Neuronal stem cell (in vitro differentiated cells): Measurements from ENCODE around the gene SLC35E1.

Experiments used
- DNase-seq: peaks from one replicate; pipeline ENCODE4 v3.0.0-alpha.2; 2013; ENCODE audit warnings: low spot score
- H2AFZ ChIP-seq: one replicate; pipeline ENCODE4 v1.6.1; 2013; ENCODE audit warnings: mild to moderate bottlenecking, low read length, inconsistent platforms
- H2AK5ac ChIP-seq: 2 replicates; pipeline ENCODE4 v1.6.1; 2013; ENCODE audit warnings: low read depth, mild to moderate bottlenecking, inconsistent platforms, low read length, moderate library complexity, mixed read lengths
- H2BK120ac ChIP-seq: 2 replicates; pipeline ENCODE4 v1.6.1; 2013; ENCODE audit warnings: low read depth, mild to moderate bottlenecking, inconsistent platforms, low read length, moderate library complexity, mixed read lengths
- H2BK12ac ChIP-seq: one replicate; pipeline ENCODE4 v1.6.1; 2013; ENCODE audit warnings: low read length, inconsistent platforms
- H2BK15ac ChIP-seq: 2 replicates; pipeline ENCODE4 v1.6.1; 2013; ENCODE audit warnings: mild to moderate bottlenecking, low read length, inconsistent platforms, mixed read lengths
- H2BK5ac ChIP-seq: one replicate; pipeline ENCODE4 v1.6.1; 2013; ENCODE audit warnings: inconsistent platforms, mild to moderate bottlenecking, low read length, moderate library complexity
- H3K14ac ChIP-seq: one replicate; pipeline ENCODE4 v1.6.1; 2013; ENCODE audit warnings: low read length, inconsistent platforms
- H3K18ac ChIP-seq: 2 replicates; pipeline ENCODE4 v1.6.1; 2013; ENCODE audit warnings: low read length, inconsistent platforms
- H3K23ac ChIP-seq: 2 replicates; pipeline ENCODE4 v1.6.1; 2013; ENCODE audit warnings: low read depth, mild to moderate bottlenecking, mixed read lengths, low read length, inconsistent platforms; ENCODE audit not compliant: poor library complexity
- H3K27ac ChIP-seq: replicated peaks from 3 replicates; pipeline ENCODE4 v1.5.1; 2013; ENCODE audit warnings: low read length, inconsistent platforms
- H3K27me3 ChIP-seq, 3 experiments: 2 replicates each; pipeline ENCODE4 v1.6.1; 2013; ENCODE audit warnings: low read length in 3 of 3, mild to moderate bottlenecking in 2 of 3, inconsistent platforms in 1 of 3, low read depth in 1 of 3, mixed read lengths in 1 of 3, moderate library complexity in 1 of 3; ENCODE audit not compliant: control insufficient read depth in 3 of 3, insufficient read depth in 3 of 3
- H3K36me3 ChIP-seq, 2 donors: replicated peaks in 1 of 2; 2 replicates each; pipeline ENCODE4 v1.6.1; 2013; ENCODE audit warnings: low read length in 2 of 2; ENCODE audit not compliant: control insufficient read depth in 2 of 2, insufficient read depth in 2 of 2
- H3K4ac ChIP-seq: 2 replicates; pipeline ENCODE4 v1.6.1; 2013; ENCODE audit warnings: inconsistent platforms, mild to moderate bottlenecking, low read length, moderate library complexity
- H3K4me1 ChIP-seq, 2 donors: 1 replicate in 1 of 2; 2 replicates in 1 of 2; pipeline ENCODE4 v1.6.1; 2013; ENCODE audit warnings: low read length in 2 of 2, low read depth in 1 of 2; ENCODE audit not compliant: control insufficient read depth in 2 of 2, insufficient read depth in 1 of 2
- H3K4me2 ChIP-seq: one replicate; pipeline ENCODE4 v1.6.1; 2013; ENCODE audit warnings: mild to moderate bottlenecking, low read length, inconsistent platforms; ENCODE audit not compliant: insufficient read depth, poor library complexity, severe bottlenecking
- H3K4me3 ChIP-seq, 2 donors: 2 replicates each; pipeline ENCODE4 v1.5.1; 2013; ENCODE audit warnings: low read length in 2 of 2, mild to moderate bottlenecking in 2 of 2, inconsistent platforms in 1 of 2, moderate library complexity in 1 of 2
- H3K79me1 ChIP-seq: one replicate; pipeline ENCODE4 v1.6.1; 2013; ENCODE audit warnings: low read depth, mild to moderate bottlenecking, inconsistent platforms, low read length, moderate library complexity
- H3K9ac ChIP-seq: one replicate; pipeline ENCODE4 v1.6.1; 2013; ENCODE audit warnings: mild to moderate bottlenecking, low read depth, low read length, inconsistent platforms; ENCODE audit not compliant: poor library complexity
- H3K9me3 ChIP-seq, 2 donors: replicated peaks in 1 of 2; 2 replicates each; pipeline versions ENCODE3 to v1.6.1; 2013; ENCODE audit warnings: low read length in 2 of 2, mild to moderate bottlenecking in 2 of 2, inconsistent platforms in 1 of 2, low read depth in 1 of 2, mixed read lengths in 1 of 2, moderate library complexity in 1 of 2; ENCODE audit not compliant: control insufficient read depth in 2 of 2, insufficient read depth in 1 of 2
- H4K8ac ChIP-seq: one replicate; pipeline ENCODE4 v1.6.1; 2013; ENCODE audit warnings: low read depth, mild to moderate bottlenecking, inconsistent platforms, low read length, moderate library complexity
- H4K91ac ChIP-seq: one replicate; pipeline ENCODE4 v1.6.1; 2013; ENCODE audit warnings: low read length, low read depth, mild to moderate bottlenecking, inconsistent platforms; ENCODE audit not compliant: poor library complexity
- WGBS, 2 donors: extraction: QIAGEN DNeasy Blood & Tissue Kit; methylation state at CpG; one replicate each; pipeline ENCODE4 v1.1.7; 2013; ENCODE audit warnings: missing lambda C conversion rate in 2 of 2, mixed read lengths in 1 of 2; ENCODE audit not compliant: insufficient read length in 2 of 2, insufficient replicate concordance in 1 of 2; ENCODE audit errors: extremely low coverage in 2 of 2; 5-methylcytosine and 5-hydroxymethylcytosine counted together

SLC35E1 gene

DNA sequence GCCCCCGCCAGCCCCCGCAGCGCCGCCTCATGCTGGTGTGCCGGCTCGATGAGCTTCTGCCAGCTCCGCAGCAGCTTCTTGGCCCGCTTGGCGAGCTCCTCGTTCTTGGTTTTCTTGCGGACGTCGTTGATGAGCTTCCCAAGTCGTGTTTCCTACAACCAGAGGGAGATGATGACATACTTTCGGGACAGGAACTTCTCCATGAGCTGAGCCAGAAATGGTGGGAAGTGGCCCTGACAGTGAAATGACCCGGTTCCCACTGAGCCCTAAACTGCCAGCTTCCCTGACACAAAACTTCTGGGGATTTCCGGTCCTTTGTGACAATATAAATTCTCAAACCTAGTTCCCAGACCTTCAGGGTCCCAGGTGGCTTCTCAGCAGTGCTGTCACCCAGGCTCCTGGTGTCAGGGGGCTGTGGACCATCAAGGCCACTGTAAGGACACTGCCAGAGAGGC lies 5.3 kb upstream of the SLC35E1 start:
- H4K8ac ChIP-seq: no peak overlapping the region
- H4K91ac ChIP-seq: no peak overlapping the region
- no peak overlapping the region for H2BK5ac ChIP-seq

DNA sequence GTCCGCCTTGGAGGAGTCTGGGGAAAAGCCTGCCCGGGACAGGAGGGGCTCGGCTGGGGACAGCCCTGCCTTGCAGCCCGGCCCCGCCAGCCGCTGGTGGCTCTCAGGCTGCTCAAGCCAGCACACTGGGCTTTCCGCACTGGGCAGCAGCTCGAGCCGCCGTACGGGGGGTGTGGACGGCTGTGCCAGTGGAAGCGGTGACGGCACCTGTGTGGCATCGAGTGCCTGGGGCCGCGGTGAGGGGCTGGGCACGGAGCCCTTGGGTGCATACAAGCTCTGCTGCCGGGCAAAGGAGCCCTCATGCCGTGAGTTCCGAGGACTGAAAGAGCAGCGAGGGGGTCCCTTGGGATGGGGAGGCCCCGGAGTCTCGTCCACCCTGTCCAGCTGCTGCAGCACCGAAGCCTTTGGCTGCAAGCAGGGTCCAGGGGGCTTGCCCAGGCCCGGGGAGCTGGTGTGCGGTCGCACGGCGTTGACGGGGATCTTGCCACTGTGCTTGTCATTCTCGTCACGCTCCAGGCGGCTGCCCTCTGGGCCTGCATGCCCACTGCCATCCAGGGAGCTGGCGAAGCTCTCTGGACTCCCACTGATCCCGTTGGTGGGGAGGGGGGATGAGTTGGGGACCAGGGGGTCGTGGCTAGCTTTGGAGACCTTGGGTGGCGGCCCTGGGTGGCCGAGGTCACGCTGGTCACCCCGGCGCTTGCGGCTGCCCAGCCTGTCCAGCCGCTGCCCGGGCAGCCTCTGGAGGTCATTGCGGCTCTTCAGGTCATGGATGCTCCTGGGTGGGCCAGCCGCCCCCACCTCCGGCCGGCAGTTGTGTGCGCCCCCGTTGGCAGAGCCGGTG lies 4.7 kb upstream of the SLC35E1 start:
- Histone ChIP-seq H2AFZ (no peak overlapping the region), H3K36me3 (peaks cover 23 to 57% of the 10 kb centered on the region in 2 donors), H2BK120ac (no peak overlapping the region), H2BK5ac (no peak overlapping the region), H3K9ac (no peak overlapping the region), H3K23ac (no peak overlapping the region), H3K79me1 (peaks cover 13% of the 10 kb centered on the region), H3K4me2 (no peak overlapping the region), H3K27ac (no peak overlapping the region), H4K91ac (no peak overlapping the region), H2BK12ac (no peak overlapping the region), H4K8ac (no peak overlapping the region), H2BK15ac (no peak overlapping the region), H3K14ac (no peak overlapping the region), H3K4me3 (no peak overlapping the region), H3K9me3 (no peaks in the 10 kb centered on the region), H2AK5ac (no peak overlapping the region), H3K18ac (no peak overlapping the region), H3K4ac (no peak overlapping the region), H3K27me3 (no peaks in the 10 kb centered on the region), H3K4me1 (peaks cover 0 to 9% of the 10 kb centered on the region in 2 donors)
- WGBS, 2 donors: no CpG with 5 or more reads among the region's 52 CpGs
- DNase-seq: no peak

More for the DNA sequence above, 5.3 kb upstream of the SLC35E1 start:
- Histone ChIP-seq H3K36me3 (peaks cover 23 to 57% of the 10 kb centered on the region in 2 donors), H3K79me1 (peaks cover 16% of the 10 kb centered on the region), H2BK120ac (no peak overlapping the region), H2AK5ac (no peak overlapping the region), H3K4me3 (no peak overlapping the region), H3K18ac (no peak overlapping the region), H2BK15ac (no peak overlapping the region), H3K4ac (no peak overlapping the region), H3K9me3 (no peaks in the 10 kb centered on the region), H3K23ac (no peak overlapping the region), H3K9ac (no peak overlapping the region), H3K14ac (no peak overlapping the region), H3K27me3 (no peaks in the 10 kb centered on the region), H2BK12ac (no peak overlapping the region), H3K27ac (no peak overlapping the region), H2AFZ (no peak overlapping the region), H3K4me1 (peaks cover 0 to 9% of the 10 kb centered on the region in 2 donors), H3K4me2 (no peak overlapping the region)
- WGBS, 2 donors: no CpG with 5 or more reads among the region's 17 CpGs
- no peak for DNase-seq

DNA sequence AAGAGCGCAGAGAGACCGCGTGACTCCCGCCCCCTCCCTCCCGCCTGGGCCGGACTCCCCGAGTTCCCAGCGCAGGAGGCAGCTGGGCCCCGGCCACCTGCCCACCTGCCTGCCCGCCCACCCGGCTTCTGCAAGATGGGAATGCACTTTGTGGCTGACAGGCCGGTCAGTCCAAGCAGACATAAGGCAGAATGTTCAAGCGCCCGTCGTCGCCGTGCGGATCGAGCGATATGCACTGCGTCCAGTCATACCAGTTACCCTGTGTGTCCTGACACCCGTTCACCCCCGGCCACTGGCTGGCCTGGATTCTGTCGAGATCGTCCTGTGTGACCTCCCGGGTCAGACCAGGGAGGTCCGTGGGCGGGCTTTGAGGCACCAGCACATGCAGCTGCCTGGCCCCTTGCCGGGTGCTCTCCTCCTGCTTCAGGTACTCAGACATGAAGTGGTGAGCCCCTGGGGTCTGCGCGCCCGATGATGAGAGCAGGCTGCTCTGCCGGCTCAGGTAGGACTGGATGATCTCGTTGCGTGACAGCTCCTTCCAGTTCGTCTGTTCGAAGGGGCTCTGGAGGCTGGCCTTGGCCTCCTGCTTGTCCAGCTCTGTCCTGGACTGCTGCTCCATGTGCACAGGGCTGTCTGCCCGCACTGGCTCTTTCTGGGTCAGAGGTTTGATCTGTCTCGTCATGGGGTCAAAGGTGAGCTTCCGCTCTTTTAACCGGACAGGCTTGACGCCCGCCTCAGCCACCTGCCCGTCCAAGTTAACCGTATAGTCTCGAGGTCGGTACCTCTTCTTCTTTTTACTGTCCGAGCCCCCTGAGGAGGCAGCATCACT lies 3.9 kb upstream of the SLC35E1 start:
- Histone ChIP-seq H3K27me3 (no peaks in the 10 kb centered on the region), H3K18ac (no peak overlapping the region), H3K79me1 (peaks cover 15% of the 10 kb centered on the region), H3K4me3 (no peak overlapping the region), H3K36me3 (peaks cover 23 to 57% of the 10 kb centered on the region in 2 donors), H2BK5ac (no peak overlapping the region), H2AK5ac (no peak overlapping the region), H3K4me1 (peaks cover 5 to 9% of the 10 kb centered on the region in 2 donors), H2BK120ac (no peak overlapping the region), H3K4me2 (no peak overlapping the region), H2BK15ac (no peak overlapping the region), H2AFZ (no peak overlapping the region), H3K4ac (no peak overlapping the region), H2BK12ac (no peak overlapping the region), H3K23ac (no peak overlapping the region), H4K91ac (no peak overlapping the region), H3K14ac (no peak overlapping the region), H3K9ac (peak overlapping the region; percentile 73), H4K8ac (no peak overlapping the region), H3K27ac (no peak overlapping the region), H3K9me3 (no peaks in the 10 kb centered on the region)
- no CpG with 5 or more reads among the region's 48 CpGs for WGBS, 2 donors
- DNase-seq: no peak

DNA sequence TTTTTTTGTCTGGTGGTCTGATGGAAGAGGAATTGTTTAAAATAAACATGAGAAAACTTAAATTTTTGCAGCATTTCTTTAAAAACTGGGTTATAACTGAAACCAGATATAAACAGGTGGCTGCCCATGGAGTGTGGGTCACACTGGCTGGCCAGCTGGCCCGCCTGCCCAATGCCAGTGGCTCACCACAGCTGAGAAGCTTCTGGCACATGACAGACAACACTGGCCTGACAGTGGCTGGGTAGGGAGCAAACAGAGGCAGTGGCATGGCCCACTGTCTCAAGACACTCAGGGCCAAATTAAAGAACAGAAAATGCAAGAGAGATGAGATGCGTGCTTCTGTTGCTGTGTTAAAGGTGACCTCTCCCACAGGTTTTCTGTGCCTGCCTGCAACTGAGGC lies 3.1 kb upstream of the SLC35E1 start:
- no peak overlapping the region for H3K9ac ChIP-seq
- no peak for DNase-seq
- H4K91ac ChIP-seq: no peak overlapping the region
- H2AK5ac ChIP-seq: no peak overlapping the region
- no peak overlapping the region for H2AFZ ChIP-seq
- H3K23ac ChIP-seq: no peak overlapping the region
- no peak overlapping the region for H2BK5ac ChIP-seq
- H3K4me3 ChIP-seq: no peak overlapping the region
- peaks cover 6 to 9% of the 10 kb centered on the region in 2 donors for H3K4me1 ChIP-seq
- no peaks in the 10 kb centered on the region for H3K9me3 ChIP-seq
- H4K8ac ChIP-seq: no peak overlapping the region
- H3K18ac ChIP-seq: no peak overlapping the region
- no peak overlapping the region for H2BK120ac ChIP-seq
- H2BK12ac ChIP-seq: no peak overlapping the region
- no peak overlapping the region for H2BK15ac ChIP-seq
- WGBS, 2 donors: no CpG with 5 or more reads among the region's 2 CpGs
- H3K4ac ChIP-seq: no peak overlapping the region
- no peaks in the 10 kb centered on the region for H3K27me3 ChIP-seq
- H3K4me2 ChIP-seq: no peak overlapping the region
- H3K14ac ChIP-seq: no peak overlapping the region
- H3K79me1 ChIP-seq: peaks cover 16% of the 10 kb centered on the region
- peaks cover 23 to 60% of the 10 kb centered on the region in 2 donors for H3K36me3 ChIP-seq
- H3K27ac ChIP-seq: no peak overlapping the region
